Measurements from ENCODE around the gene TMPRSS6. TPM values are rescaled to one million over a fixed set of nuclear protein-coding genes. Genes with fewer than 3 reads are reported as not detected.

TMPRSS6 gene
- polyA plus RNA-seq, 3 donors: not detected

- DNase-seq: peak; percentile 61 to 77 (median 72)
- H2AFZ ChIP-seq (ENCODE audit: insufficient read depth, low read depth, low read length, poor library complexity, severe bottlenecking): no peak overlapping the region
- H3K4me2 ChIP-seq (replicated peaks; ENCODE audit: extremely low read depth, low read length, poor library complexity, severe bottlenecking): no peak overlapping the region
- no peak overlapping the region for H3K27ac ChIP-seq (ENCODE audit: low read depth in 1 of 2, low read length in 2 of 2)
- H3K79me2 ChIP-seq (ENCODE audit: insufficient read depth, low read length): peaks cover 34% of the 10 kb centered on the region
- Mint-ChIP-seq H3K27ac (peak overlapping the region in 2 of 7 donors; percentile 38 to 43), H3K4me3 (peak overlapping the region in 1 of 2 donors; percentile 60), H3K36me3 (peaks cover 16 to 27% of the 10 kb centered on the region in 2 donors), H3K4me1 (peaks cover 36% of the 10 kb centered on the region), H3K27me3 (ENCODE audit: low read depth in 3 of 3) (peaks cover 0 to 1% (median 0%) of the 10 kb centered on the region in 3 donors), H3K9me3 (no peaks in the 10 kb centered on the region)
- H3K27me3 ChIP-seq (ENCODE audit: control insufficient read depth in 2 of 2, insufficient read depth in 2 of 2, low read length in 2 of 2): no peaks in the 10 kb centered on the region
- WGBS (ENCODE audit: insufficient coverage): 61% methylated on average over 9 of the region's 13 CpGs
- H4K20me1 ChIP-seq (ENCODE audit: insufficient read depth, low read length): peaks cover 22% of the 10 kb centered on the region
- peaks cover 24 to 29% of the 10 kb centered on the region in 2 donors for H3K4me1 ChIP-seq (ENCODE audit: control insufficient read depth in 1 of 2, insufficient read depth in 2 of 2, low read length in 2 of 2)
- no peaks in the 10 kb centered on the region for H3K9me3 ChIP-seq (replicated peaks in 1 of 2; ENCODE audit: control insufficient read depth in 1 of 2, insufficient read depth in 1 of 2, low read length in 2 of 2)
- peaks cover 11 to 29% of the 10 kb centered on the region in 2 donors for H3K36me3 ChIP-seq (replicated peaks in 1 of 2; ENCODE audit: control insufficient read depth in 1 of 2, insufficient read depth in 2 of 2, low read length in 2 of 2)
- H3K9ac ChIP-seq (ENCODE audit: insufficient read depth, low read length, poor library complexity, severe bottlenecking): no peak overlapping the region
- no peak overlapping the region for H3K4me3 ChIP-seq (replicated peaks in 1 of 3; ENCODE audit: low read depth in 2 of 3, low read length in 3 of 3)
- TF ChIP-seq CTCF (IDR thresholded peaks at IDR 0.05): peak; percentile 95
- intact Hi-C loops (cut with micrococcal nuclease): no loop called here
Observed at GRCh38 chr22:37021710-37022482, 87.6 kb downstream of the TMPRSS6 start.

GRCh38 chr22:37021041-37021440 is 88.5 kb downstream of the TMPRSS6 start:
- WGBS (ENCODE audit: insufficient coverage): 100% methylated on average over 5 of the region's 5 CpGs
- no peak overlapping the region for H3K4me3 Mint-ChIP-seq
- H3K79me2 ChIP-seq (ENCODE audit: insufficient read depth, low read length): peaks cover 34% of the 10 kb centered on the region
- H4K20me1 ChIP-seq (ENCODE audit: insufficient read depth, low read length): peaks cover 28% of the 10 kb centered on the region
- H3K27me3 Mint-ChIP-seq (ENCODE audit: low read depth in 3 of 3): peaks cover 0 to 1% (median 0%) of the 10 kb centered on the region in 3 donors
- H3K9ac ChIP-seq (ENCODE audit: insufficient read depth, low read length, poor library complexity, severe bottlenecking): no peak overlapping the region
- no peaks in the 10 kb centered on the region for H3K9me3 ChIP-seq (replicated peaks in 1 of 2; ENCODE audit: control insufficient read depth in 1 of 2, insufficient read depth in 1 of 2, low read length in 2 of 2)
- intact Hi-C loops (cut with micrococcal nuclease): no loop called here
- no peak for TF ChIP-seq CTCF (IDR thresholded peaks at IDR 0.05)
- H3K4me2 ChIP-seq (replicated peaks; ENCODE audit: extremely low read depth, low read length, poor library complexity, severe bottlenecking): no peak overlapping the region
- H3K4me1 ChIP-seq (ENCODE audit: control insufficient read depth in 1 of 2, insufficient read depth in 2 of 2, low read length in 2 of 2): peaks cover 24 to 29% of the 10 kb centered on the region in 2 donors
- peaks cover 8 to 29% of the 10 kb centered on the region in 2 donors for H3K36me3 ChIP-seq (replicated peaks in 1 of 2; ENCODE audit: control insufficient read depth in 1 of 2, insufficient read depth in 2 of 2, low read length in 2 of 2)
- no peak for DNase-seq
- no peak overlapping the region for H3K27ac ChIP-seq (ENCODE audit: low read depth in 1 of 2, low read length in 2 of 2)
- H3K4me3 ChIP-seq (replicated peaks in 1 of 3; ENCODE audit: low read depth in 2 of 3, low read length in 3 of 3): no peak overlapping the region
- H3K9me3 Mint-ChIP-seq: no peaks in the 10 kb centered on the region
- no peaks in the 10 kb centered on the region for H3K27me3 ChIP-seq (ENCODE audit: control insufficient read depth in 2 of 2, insufficient read depth in 2 of 2, low read length in 2 of 2)
- peaks cover 17 to 30% of the 10 kb centered on the region in 2 donors for H3K36me3 Mint-ChIP-seq
- no peak overlapping the region for H3K27ac Mint-ChIP-seq
- H3K4me1 Mint-ChIP-seq: peaks cover 41% of the 10 kb centered on the region
- no peak overlapping the region for H2AFZ ChIP-seq (ENCODE audit: insufficient read depth, low read depth, low read length, poor library complexity, severe bottlenecking)

Measured in CD14-positive monocyte (primary cell).